ENCODE data around the gene PDZD2.

DNA sequence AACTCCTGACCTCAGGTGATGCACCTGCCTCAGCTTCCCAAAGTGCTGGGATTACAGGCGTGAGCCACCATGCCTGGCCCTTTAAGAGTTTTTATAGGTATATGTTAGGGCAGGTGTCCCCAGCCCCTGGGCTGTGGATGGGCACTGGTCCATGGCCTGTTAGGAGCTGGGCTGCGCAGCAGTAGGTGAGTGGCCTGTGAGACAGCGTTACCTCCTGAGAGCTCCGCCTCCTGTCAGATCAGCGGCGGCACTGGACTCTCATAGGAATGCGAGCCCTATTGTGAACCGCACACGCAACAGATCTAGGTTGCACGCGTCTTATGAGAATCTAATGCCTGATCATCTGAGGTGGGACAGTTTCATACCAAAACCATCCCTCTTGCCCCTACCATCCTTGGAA lies 361.8 kb downstream of the PDZD2 start:
- no peak for TF ChIP-seq EZH2 (IDR thresholded peaks at IDR 0.05; ENCODE audit: borderline replicate concordance)
- TF ChIP-seq, protein P1, sequence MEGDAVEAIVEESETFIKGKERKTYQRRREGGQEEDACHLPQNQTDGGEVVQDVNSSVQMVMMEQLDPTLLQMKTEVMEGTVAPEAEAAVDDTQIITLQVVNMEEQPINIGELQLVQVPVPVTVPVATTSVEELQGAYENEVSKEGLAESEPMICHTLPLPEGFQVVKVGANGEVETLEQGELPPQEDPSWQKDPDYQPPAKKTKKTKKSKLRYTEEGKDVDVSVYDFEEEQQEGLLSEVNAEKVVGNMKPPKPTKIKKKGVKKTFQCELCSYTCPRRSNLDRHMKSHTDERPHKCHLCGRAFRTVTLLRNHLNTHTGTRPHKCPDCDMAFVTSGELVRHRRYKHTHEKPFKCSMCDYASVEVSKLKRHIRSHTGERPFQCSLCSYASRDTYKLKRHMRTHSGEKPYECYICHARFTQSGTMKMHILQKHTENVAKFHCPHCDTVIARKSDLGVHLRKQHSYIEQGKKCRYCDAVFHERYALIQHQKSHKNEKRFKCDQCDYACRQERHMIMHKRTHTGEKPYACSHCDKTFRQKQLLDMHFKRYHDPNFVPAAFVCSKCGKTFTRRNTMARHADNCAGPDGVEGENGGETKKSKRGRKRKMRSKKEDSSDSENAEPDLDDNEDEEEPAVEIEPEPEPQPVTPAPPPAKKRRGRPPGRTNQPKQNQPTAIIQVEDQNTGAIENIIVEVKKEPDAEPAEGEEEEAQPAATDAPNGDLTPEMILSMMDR (IDR thresholded peaks at IDR 0.05; ENCODE audit: poor library complexity), result no peak

Measured in hepatocyte (in vitro differentiated cells).